HG03175 (cell line): ENCODE data around the gene SMG1.
"Not testable (repeated sequence)": the region's sequence is repeated elsewhere in the genome, so short reads cannot be mapped to it uniquely, and the experiment has no call there.

Experiments
- ATAC-seq: cut with Tn5 transposase; IDR thresholded peaks from one replicate; pipeline ENCODE4 v1.9.1; 2021; ENCODE audit warnings: mild to moderate bottlenecking, moderate library complexity; ENCODE audit not compliant: unreplicated experiment

Gene SMG1

GRCh38 chr16:18936727-18937340 is 10.6 kb upstream of the SMG1 start:
- ATAC-seq: no peak

GRCh38 chr16:18933501-18933900 is 7.3 kb upstream of the SMG1 start:
- ATAC-seq: no peak

- ATAC-seq: no peak
These were observed 6.2 kb upstream of the SMG1 start for GRCh38 chr16:18932243-18932987.

GRCh38 chr16:18931756-18932155 is 5.5 kb upstream of the SMG1 start:
- ATAC-seq: no peak

GRCh38 chr16:18930095-18930494 is 3.9 kb upstream of the SMG1 start:
- ATAC-seq: not testable (repeated sequence)

- not testable (repeated sequence) for ATAC-seq
These were observed 1.9 kb upstream of the SMG1 start for GRCh38 chr16:18928073-18928472.

- ATAC-seq: peak; percentile 44
These were observed 808 bp downstream of the SMG1 start for GRCh38 chr16:18925215-18925985.

GRCh38 chr16:18923935-18924334 is 2.3 kb downstream of the SMG1 start:
- ATAC-seq: not testable (repeated sequence)

- not testable (repeated sequence) for ATAC-seq
These were observed 3.1 kb downstream of the SMG1 start for GRCh38 chr16:18923124-18923523.

- ATAC-seq: not testable (repeated sequence)
These were observed 16.6 kb downstream of the SMG1 start for GRCh38 chr16:18909585-18909984.

- ATAC-seq: not testable (repeated sequence)
These were observed 17.5 kb downstream of the SMG1 start for GRCh38 chr16:18908716-18909115.

GRCh38 chr16:18902778-18903177 is 23.4 kb downstream of the SMG1 start:
- not testable (repeated sequence) for ATAC-seq

- not testable (repeated sequence) for ATAC-seq
These were observed 24.2 kb downstream of the SMG1 start for GRCh38 chr16:18902044-18902443.

GRCh38 chr16:18901194-18901593 is 25.0 kb downstream of the SMG1 start:
- ATAC-seq: not testable (repeated sequence)

- not testable (repeated sequence) for ATAC-seq
These were observed 41.8 kb downstream of the SMG1 start for GRCh38 chr16:18884456-18884855.

GRCh38 chr16:18877734-18878133 is 48.5 kb downstream of the SMG1 start:
- not testable (repeated sequence) for ATAC-seq

- not testable (repeated sequence) for ATAC-seq
These were observed 48.9 kb downstream of the SMG1 start for GRCh38 chr16:18877259-18877658.

- not testable (repeated sequence) for ATAC-seq
These were observed 49.9 kb downstream of the SMG1 start for GRCh38 chr16:18876301-18876700.

GRCh38 chr16:18869043-18869771 is 57.0 kb downstream of the SMG1 start:
- ATAC-seq: not testable (repeated sequence)

- not testable (repeated sequence) for ATAC-seq
These were observed 59.9 kb downstream of the SMG1 start for GRCh38 chr16:18866277-18866823.

- ATAC-seq: not testable (repeated sequence)
These were observed 63.3 kb downstream of the SMG1 start for GRCh38 chr16:18862891-18863290.
